Measurements from ENCODE around the gene DSTN. TPM values are rescaled to one million over a fixed set of nuclear protein-coding genes. Genes with fewer than 3 reads are reported as not detected.
A peak's percentile ranks its signal among the peaks of the same experiment; 100 is the strongest.

DSTN gene
- total and polyA plus RNA-seq, 12 donors: 261 to 802 (median 546) TPM

GRCh38 chr20:17617868-17618672 lies 48.2 kb downstream of the DSTN start:
- TF ChIP-seq, protein P1, sequence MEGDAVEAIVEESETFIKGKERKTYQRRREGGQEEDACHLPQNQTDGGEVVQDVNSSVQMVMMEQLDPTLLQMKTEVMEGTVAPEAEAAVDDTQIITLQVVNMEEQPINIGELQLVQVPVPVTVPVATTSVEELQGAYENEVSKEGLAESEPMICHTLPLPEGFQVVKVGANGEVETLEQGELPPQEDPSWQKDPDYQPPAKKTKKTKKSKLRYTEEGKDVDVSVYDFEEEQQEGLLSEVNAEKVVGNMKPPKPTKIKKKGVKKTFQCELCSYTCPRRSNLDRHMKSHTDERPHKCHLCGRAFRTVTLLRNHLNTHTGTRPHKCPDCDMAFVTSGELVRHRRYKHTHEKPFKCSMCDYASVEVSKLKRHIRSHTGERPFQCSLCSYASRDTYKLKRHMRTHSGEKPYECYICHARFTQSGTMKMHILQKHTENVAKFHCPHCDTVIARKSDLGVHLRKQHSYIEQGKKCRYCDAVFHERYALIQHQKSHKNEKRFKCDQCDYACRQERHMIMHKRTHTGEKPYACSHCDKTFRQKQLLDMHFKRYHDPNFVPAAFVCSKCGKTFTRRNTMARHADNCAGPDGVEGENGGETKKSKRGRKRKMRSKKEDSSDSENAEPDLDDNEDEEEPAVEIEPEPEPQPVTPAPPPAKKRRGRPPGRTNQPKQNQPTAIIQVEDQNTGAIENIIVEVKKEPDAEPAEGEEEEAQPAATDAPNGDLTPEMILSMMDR (IDR thresholded peaks at IDR 0.05): peak in 1 of 9 donors; percentile 16
- Histone ChIP-seq H3K4me1 (peaks cover 17 to 45% (median 27%) of the 10 kb centered on the region in 9 donors), H3K9me3 (no peaks in the 10 kb centered on the region), H3K27ac (no peak overlapping the region), H3K4me3 (no peak overlapping the region), H3K27me3 (no peaks in the 10 kb centered on the region), H3K36me3 (peaks cover 0 to 100% (median 24%) of the 10 kb centered on the region in 9 donors)
- DNase-seq (no peak), ATAC-seq (no peak)
- intact Hi-C loops (cut with DNase I): loop anchor here (1.0 to 10.0 kb wide), 5 partner anchors 81 to 114 kb away; no protein-coding TSS in a partner anchor
- 89 to 90% methylated on average over 20 of the region's 20 CpGs for WGBS, 2 donors

GRCh38 chr20:17618673-17619013 lies 48.8 kb downstream of the DSTN start:
- Histone ChIP-seq H3K27ac (no peak overlapping the region), H3K36me3 (peaks cover 0 to 100% (median 30%) of the 10 kb centered on the region in 9 donors), H3K27me3 (no peaks in the 10 kb centered on the region), H3K4me3 (no peak overlapping the region), H3K9me3 (no peaks in the 10 kb centered on the region), H3K4me1 (peaks cover 17 to 39% (median 26%) of the 10 kb centered on the region in 9 donors)
- TF ChIP-seq, protein P1 (IDR thresholded peaks at IDR 0.05): no peak
- no peak for DNase-seq
- 93 to 96% methylated on average over 10 of the region's 10 CpGs for WGBS, 2 donors
- intact Hi-C loops (cut with DNase I): loop anchor here in 4 of 10 donors (5.0 to 10.0 kb wide), 2 partner anchors 81 to 114 kb away; no protein-coding TSS in a partner anchor
- no peak for ATAC-seq

- no peak overlapping the region for H3K27ac ChIP-seq
- no peaks in the 10 kb centered on the region for H3K9me3 ChIP-seq
- TF ChIP-seq, protein P1 (IDR thresholded peaks at IDR 0.05): no peak
- H3K27me3 ChIP-seq: no peaks in the 10 kb centered on the region
- intact Hi-C loops (cut with DNase I): loop anchor here in 4 of 10 donors (5.0 to 10.0 kb wide), 2 partner anchors 82 to 115 kb away; no protein-coding TSS in a partner anchor
- H3K4me3 ChIP-seq: no peak overlapping the region
- no peak for DNase-seq
- peaks cover 12 to 30% (median 19%) of the 10 kb centered on the region in 9 donors for H3K4me1 ChIP-seq
- peaks cover 0 to 100% (median 38%) of the 10 kb centered on the region in 9 donors for H3K36me3 ChIP-seq
- WGBS, 2 donors: 82 to 87% methylated on average over 29 of the region's 29 CpGs
- no peak for ATAC-seq
Observed at GRCh38 chr20:17619351-17620093, 49.6 kb downstream of the DSTN start.
